HG02884 (cell line): ENCODE data around the gene C7orf57.
A peak's percentile ranks its signal among the peaks of the same experiment; 100 is the strongest.
"Not testable (repeated sequence)": the region's sequence is repeated elsewhere in the genome, so short reads cannot be mapped to it uniquely, and the experiment has no call there.

Experiments used
- ATAC-seq: cut with Tn5 transposase; IDR thresholded peaks from one replicate; pipeline ENCODE4 v1.9.1; 2021; ENCODE audit warnings: mild to moderate bottlenecking, moderate library complexity; ENCODE audit not compliant: unreplicated experiment

C7orf57 gene

DNA sequence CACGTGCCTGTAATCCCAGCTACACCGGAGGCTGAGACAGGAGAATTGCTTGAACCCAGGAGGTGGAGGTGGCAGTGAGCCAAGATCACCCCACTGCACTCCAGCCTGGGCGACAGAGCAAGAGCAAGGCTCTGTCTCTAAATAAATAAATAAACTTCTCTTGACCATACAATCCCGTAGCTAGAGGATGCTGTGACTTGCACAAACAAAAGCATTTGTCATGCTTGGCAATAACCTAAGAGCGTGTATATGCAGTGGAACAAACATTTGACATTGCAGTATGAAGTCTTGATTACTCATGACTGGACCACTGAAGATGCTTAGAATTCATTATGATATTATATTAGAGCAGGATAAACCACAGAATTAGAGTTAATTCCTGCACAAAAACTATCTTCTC, 1.4 kb upstream of the C7orf57 start:
- no peak for ATAC-seq

DNA sequence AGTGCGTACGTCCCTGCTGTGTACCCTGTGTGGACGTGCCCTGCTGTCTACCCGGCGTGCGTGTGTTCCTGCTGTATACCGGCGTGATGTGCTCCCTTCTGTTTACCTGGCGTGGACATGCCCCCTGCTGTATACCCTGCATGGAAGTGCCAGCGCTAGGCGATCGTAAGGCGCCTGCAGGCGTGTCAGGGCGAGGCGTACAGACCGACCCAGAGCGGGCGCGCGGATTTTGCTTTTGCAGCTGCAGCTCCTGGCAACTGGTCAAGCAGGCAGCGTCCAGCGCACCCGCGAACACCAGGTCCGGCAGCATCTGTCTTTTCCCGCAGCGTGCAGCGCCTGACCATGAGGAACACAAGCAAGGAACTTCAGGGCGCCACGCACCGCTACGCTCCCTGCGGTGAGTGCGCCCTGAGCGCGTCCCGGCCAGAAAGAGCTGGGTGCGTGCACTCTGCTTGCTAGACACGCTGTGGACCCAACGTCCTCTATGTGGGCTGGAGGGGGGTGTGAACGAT, 680 bp downstream of the C7orf57 start:
- ATAC-seq = no peak

DNA sequence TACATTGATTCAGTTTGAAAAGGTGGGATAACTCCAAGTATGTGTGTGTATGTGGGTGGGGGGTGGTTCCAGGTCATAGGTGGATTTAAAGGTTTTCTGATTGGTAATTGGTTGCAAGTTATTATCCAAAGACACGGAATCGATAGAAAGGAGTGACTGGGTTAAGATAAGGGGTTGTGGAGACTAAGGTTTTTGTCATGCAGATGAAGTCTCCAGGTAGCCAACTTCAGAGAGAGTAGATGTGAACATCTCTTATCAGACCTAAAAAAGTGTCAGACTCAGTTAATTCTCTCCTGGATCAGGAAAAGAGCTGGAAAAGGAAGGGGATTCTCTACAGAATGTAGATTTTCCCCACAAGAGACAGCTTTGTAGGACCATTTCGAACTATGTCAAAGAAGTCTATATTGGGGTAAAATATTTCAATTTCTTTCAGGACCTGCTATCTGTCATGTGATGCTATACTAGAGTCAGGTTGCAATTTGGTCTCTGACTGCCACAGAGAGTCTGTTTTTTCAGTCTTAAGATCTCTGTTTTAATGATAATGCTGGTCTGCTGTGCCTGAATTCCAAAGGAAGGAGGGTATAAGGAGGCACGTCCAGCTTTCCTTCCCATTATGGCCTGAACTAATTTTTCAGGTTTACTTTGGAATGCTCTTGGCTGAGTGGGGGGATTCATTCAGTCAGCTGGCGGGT, 3.6 kb downstream of the C7orf57 start:
- ATAC-seq = no peak

DNA sequence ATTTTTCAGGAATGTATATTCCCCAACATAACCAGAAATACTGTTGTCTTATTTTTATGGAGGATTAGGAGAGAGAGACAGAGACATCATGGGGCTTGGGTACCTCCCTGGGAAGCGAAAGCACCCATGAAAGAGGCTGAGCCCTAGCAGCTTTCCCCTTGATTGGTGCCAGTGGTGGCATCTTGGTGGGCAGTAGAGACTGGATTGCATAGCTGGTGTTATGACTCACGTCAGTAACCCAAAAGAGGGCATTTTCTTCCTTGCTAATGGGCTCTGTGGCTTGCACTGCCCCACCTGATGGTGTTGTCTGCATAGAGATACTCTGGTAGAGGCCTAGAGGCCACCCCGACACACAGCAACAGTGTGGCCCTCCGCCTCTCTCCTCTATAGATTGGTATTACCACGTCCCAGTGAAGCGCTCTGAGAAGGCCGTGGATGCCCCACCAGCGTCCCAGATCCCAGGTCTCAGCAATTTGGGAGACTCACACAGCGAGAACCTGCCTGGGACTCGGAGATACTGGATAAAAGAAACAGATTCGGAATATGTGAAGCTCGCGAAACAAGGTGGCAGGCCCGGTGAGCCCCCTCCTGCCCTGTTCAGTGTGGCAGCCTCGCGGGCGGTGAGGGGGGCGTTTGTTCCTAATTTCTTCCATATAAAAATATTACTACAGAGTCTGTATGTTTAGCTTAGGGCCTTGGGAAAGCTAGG, 5.8 kb downstream of the C7orf57 start:
- no peak for ATAC-seq

DNA sequence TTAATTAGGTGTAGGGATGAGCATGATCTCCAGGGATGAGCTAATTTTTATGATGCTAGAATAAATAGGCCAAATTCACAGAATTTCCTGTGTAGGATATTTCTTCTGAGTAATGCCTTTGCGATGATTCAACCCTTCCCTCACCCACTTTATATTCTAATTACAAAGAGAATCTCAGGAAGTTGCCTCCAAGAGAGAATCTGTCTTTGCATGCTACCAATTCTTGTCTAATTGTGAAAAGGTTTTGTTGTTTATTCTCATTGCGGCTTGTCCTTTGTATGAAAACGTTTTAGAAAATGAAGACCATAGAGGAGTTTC, 6.3 kb downstream of the C7orf57 start:
- no peak for ATAC-seq

DNA sequence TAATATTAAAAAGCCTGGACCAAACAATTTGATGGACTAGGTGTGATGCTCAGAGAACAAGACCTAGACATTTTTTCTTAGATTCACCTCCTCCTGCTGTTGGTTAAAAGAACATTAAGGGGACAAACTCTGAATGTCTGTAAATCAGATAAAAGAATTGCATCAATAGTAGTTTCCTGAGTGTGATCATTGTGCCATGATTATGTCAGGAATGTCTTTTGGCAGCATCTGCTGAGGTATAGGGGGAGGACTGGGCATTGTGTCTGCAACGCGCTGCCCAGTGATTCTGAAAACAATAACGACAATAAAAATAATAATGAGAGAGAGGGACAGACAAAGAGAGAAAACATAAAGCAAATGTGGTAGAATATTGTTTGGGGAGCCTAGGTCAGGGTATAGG, 6.9 kb downstream of the C7orf57 start:
- ATAC-seq = no peak

DNA sequence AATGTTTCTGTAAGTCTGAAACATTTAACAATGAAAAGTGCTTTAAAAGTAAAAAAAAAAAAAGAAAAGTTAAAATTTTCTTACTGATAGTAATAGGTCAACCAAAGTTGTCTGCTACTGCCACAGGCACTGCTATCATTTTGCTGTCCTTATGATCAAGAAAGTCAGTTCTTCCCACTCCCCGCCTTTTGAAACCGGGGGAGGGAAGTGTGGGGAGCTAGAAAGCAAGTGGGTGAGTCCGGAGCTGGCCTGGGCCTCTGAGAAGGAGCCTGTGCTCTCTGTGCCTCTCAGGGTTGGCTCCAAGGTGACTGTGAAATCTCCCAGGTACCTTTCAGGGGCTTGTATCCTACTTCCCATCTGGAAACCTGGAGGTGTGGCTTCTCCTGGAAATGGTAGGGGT, 7.3 kb downstream of the C7orf57 start:
- no peak for ATAC-seq

DNA sequence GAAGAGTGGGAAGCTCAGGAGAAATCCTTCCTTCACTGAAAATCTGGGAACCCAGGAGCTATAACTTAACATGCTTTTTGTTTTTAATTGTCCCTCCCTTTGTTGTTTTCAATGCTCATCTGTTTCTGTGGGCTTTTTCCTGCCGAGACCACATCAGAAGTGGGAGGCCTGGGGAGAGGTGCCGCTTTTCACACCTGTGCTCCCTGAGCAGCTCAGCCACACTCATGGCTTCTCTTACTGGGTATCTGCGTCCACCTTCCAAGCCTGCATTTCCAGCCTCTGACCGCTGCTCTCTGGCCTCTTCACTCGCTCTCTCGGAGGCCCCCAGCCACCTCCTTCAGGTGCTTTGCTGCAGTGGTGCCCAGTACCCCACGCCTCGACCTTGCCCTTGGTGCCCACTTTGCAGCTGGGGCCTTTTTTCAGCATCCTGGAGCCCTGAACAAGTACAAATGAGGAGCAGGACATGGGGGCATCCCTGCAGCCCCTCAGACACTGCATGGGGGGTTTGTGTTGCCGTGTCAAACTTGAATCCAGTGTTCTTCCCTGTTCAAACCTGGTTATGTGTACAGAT, 9.9 kb downstream of the C7orf57 start:
- no peak for ATAC-seq

DNA sequence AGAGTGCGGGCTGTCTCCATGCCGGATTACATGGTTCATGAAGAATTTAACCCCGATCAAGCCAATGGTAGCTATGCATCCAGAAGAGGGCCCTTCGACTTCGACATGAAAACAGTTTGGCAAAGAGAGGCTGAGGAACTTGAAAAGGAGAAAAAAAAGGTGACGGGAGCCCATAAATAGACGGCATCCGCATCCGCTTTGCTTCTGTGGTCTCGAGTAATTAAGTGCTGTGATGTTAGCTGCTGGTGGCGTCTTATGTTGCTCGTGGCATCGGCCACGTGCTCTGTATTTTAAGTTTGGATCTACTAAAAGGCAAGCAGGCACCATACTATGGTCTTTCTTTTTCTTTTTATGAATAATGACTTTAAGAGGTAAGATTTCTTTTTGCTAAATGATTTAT, 11.1 kb downstream of the C7orf57 start:
- no peak for ATAC-seq

DNA sequence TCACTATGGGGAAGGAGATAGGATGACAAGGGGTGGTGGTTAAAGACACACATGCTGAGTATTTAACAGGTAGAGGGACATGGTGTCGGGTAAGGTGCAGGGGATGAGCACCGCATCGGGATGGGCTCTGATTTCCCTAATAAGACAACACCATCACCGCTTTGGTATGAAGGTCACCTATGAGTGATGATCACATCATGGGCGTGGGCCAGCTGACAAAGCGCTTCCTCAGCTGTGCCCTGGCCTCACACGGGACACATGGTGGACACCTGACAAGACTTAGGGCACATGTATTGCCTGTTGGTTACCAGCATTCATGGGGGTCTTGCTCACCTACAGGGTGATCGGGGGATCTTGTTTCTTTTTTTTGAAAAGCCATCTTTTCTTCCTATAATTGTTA, 12.8 kb downstream of the C7orf57 start:
- no peak for ATAC-seq

DNA sequence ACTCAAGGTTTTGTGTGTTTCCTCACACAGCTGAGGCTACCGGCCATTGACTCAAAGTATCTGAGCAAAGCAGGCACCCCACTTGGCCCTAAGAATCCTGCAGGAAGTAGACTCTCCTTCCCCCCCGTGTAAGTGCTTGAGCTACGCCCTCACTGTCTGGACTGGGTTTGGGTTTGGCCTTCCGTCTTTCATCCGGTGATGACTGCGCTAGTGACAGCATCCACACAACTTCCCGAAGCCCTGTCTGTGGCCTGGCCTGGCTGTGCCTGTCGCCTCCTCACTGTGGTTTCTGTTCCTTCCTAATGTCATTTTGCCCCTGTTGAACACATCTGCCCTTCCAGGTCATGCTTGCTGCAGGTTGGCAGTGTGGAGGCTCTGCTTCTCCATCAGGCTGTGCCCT, 14.5 kb downstream of the C7orf57 start:
- ATAC-seq = no peak

DNA sequence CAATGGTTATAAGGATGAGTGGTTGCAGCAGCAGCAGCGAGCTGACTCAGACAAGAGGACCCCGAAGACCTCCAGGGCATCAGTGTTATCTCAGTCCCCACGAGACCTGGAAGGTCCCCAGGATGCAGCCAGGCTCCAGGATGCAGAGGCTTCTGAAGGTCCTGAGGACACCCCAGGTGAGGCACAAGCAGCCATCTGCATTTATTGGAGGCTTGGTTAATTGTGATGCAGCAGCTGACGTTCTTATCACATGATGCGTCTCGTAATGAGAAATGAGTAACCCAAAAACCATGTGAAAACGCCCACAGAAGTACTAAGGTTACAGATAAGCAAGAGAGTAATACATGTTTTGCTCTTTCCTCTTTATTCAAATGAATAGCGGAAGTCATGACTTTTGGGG, 17.4 kb downstream of the C7orf57 start:
- peak; percentile 77 for ATAC-seq

DNA sequence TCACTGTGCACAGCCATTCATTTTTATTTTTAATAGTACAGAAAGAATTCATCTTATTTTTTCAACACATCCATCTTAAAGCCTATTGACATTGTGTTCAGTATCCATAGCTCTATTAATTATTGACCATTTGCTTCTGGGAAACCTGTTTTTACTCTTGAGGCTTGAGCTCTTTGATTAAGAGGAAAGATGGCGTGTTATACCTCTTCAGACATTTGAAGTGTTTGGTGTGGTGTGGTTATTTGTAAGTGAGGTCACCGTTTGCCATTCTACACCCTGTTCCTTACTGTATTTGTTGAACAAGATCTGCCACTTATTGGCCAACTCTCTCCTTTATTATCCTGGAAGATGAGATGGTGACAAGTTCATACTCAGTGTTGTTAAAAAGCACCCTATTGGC, 18.4 kb downstream of the C7orf57 start:
- no peak for ATAC-seq

DNA sequence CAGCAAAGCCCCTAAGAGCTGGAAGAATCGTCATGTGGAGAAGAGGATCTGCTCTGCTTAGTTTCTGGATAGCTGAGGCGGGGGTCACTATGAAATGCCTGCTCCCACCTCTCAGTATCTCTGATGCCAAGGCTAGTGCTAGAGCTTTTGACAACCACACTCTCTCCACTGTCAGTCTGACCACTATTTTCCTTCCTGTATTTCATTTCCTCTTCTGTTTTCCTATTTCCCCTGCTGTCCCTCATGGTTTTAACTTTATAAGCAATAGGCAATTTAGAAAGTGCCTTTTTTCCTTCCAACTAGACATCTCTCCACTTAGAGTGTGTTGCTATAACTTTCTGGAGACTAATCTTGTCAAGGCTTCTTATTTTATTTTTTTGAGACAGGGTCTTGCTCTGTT, 23.6 kb downstream of the C7orf57 start:
- ATAC-seq = no peak

DNA sequence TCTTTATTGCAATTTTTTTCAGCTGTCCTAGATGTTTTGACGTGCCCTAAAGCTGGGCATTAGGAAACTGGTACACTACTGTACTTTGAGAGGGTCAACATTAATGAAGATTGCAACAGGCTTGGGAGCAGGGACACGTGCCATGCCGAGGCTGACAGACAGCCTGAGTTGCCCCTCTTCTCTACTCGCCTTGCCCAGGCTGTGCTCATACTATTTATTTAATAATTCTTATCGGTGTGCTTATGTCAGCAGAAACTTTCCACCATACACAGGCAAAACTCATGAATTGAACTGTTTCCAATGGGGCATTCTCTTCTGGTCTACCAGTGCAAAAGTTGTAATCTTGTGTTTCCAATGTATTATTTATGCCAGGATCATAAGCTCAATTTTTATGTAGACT, 24.4 kb downstream of the C7orf57 start:
- no peak for ATAC-seq

DNA sequence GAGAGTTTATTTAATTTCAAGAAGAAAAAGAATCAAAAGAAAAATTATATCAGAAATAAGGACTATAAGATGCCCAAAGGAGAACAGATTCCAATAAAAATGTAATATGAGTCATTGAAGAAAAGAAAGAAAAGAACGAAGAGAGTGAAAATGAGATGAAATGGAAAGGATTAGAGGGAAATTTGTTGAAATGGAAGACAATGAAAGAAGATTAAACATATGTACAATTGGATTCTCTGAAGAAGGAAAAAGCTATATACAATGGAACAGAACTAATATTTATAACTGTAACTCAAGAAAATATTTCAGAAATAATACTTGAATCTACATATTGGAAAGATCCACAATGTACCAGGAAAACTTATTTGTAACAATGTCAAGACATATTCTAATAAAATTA, 28.6 kb downstream of the C7orf57 start:
- no peak for ATAC-seq

DNA sequence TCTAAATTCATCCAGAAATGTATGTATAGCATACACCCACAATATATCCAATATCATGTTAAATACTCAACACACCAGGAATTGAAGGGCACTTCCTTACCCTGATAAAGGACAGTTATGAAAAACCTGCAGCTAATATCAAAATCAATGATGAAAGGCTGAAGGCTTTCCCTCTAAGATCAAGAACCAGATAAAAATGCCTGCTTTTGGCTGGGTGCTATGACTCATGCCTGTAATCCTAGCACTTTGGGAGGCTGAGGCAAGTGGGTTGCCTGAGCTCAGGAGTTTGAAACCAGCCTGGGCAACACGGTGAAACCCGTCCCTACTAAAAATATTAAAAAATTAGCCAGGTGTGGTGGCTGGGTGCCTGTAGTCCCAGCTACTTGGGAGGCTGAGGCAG, 32.1 kb downstream of the C7orf57 start:
- ATAC-seq = no peak

DNA sequence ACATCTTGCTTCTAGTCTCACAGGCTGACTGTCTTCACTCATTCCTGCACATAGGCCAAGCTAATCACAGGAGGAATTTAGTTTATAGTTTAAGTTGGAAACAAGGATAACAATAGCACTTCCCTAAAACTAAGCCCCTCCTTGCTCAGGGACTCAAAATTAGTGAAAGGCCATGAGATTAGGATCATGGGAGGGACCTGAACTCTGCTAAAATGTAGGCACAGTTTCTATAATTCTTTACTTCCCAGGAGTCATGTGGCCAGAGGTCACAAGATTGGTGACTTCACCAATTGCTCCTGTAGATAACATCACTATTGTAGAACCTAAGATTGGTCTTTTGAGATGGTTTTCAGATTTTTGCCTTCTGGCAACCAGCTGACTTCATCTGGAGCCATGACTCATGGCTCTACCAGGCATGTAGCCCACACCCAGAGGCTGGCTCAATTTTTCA, 38.9 kb downstream of the C7orf57 start:
- no peak for ATAC-seq

DNA sequence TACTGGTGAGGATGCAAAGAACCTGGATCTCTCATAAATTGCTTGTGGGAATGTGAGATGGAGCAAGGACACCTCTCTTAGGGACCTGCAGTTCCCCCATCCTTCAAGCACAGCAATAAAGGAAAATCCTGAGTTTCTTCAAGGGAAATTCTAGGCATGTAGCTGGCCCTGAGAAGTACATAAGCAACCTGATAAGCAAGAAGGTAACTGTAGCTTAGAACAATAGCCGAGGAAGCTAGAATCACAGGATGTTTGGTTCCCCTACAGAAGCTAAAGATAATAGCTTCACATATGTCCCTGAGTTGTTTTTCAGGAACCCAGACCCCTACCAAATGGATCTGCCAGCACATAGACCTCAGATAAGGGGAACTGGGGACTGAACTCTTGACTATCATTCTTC, 42.1 kb downstream of the C7orf57 start:
- no peak for ATAC-seq

DNA sequence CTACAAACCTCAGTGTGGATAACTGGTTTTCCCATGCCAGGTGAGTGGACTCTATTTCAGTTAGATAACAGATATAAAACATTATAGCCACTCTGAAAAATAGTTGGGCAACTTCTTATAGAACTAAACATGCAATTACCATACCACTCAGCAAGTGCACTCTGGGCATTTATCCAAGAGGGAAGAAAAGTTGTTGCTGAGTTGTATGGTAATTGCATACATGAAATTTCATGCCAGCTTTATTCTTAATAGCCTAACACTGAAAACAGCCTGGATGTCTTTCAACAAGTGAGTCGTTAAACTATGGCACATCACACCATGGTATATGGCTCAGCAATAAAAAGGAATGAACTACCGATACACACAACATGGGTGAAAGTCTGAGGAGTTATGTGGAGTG, 43.1 kb downstream of the C7orf57 start:
- ATAC-seq = no peak

DNA sequence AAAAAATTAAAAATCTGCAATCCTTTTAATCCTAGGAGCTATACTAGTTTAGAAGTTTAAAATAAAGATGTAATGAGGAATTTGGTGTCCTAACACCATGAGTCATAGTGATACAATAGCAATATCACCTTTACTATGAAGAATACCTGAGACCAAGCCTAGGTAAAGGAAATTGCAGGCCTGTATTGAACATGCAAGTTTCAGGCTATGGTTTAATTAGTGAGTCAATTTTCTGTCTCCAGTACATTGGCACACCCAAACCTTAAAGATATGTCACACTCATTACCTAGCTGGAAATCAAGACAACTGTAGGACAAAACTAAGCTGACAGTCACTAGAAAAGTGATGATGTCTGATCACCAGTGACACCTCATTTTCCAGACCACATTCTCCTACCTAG, 47.0 kb downstream of the C7orf57 start:
- ATAC-seq = not testable (repeated sequence)

DNA sequence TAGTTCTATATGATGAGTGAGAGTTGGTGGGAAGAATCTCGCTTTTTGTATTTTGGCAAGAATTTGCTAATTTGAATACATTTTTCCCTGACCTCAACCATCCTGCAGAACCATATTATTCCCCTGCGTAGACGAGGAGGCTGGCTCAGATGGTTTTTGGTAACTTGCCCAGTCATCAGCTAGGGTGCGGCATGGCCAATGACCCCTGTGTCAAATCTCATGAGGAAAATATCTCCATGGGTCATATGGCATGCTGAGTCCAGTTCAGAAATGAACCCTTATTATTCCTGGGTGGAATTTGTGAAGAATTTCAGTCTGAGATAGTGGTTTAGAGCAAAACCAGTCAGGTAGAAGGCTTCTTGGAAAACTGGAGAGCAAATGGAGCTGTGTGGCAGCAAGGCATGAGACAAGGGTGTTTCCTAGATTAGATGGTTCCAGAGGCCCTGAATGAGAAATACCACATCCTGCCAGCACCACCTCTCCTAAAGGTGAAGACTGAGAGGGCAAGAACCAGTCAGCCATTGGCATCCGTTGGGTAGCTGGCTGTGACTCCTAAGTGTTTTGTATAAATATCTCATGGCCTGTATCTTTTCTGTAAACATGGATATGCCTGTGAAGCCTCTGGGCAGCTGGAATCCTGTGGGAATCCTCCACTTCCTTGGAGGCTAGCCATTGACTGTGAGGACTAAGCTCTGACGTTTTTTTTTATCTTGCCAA, 47.9 kb downstream of the C7orf57 start:
- no peak for ATAC-seq
